NCI-H2196 treated with DMSO at 0.1 percent for 48 hours (cell line): Measurements from ENCODE around the gene F13A1.

ENCODE experiments used
- DNase-seq: peaks from one replicate; lab custom pipeline; 2025; ENCODE audit not compliant: unreplicated experiment; lab: John Stamatoyannopoulos, UW

The F13A1 gene

DNA sequence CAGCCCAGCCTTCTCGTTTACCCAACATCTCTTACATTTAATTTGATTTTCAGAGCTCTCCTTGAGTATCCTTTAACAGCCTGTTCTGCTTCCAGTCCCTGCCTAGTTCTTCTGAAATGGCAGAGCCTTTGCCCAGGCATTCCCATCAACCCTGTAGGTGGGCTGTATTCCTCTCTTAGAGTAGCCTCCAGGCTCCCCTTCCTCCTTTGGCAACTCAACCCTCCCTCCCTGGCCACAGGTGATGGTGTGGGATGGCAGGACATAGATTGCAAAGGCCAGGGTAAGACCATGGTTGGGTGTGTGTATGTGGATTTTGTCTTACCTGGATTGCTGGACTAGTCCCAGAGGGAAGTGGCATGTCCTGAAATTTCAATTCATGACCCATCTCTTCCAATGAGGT, 125.4 kb downstream of the F13A1 start:
- DNase-seq: no peak

DNA sequence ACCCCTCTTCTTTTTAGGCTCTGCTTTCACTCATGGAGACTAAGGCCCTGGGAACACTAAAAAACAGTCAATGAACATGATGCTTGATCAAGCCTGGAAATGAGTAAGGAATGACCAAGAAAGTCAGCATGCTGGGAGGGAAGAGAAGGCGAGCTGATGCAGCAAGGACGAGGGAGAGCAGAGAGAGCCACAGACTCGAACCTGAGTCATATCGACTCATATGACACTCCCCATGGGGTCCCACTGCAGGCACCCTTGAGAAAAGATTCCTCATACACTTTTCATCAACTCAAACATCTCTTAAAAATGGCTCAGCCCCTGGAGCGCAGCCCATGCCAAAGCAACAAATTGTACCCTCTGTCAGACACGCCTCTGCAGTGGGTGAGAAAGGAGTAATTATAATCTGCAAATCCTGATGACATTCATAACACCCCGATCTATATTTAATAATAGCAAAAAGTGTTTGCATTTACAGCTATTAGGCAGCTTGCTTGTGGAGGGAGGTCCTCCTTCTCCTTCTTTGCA, 127.2 kb downstream of the F13A1 start:
- no peak for DNase-seq

DNA sequence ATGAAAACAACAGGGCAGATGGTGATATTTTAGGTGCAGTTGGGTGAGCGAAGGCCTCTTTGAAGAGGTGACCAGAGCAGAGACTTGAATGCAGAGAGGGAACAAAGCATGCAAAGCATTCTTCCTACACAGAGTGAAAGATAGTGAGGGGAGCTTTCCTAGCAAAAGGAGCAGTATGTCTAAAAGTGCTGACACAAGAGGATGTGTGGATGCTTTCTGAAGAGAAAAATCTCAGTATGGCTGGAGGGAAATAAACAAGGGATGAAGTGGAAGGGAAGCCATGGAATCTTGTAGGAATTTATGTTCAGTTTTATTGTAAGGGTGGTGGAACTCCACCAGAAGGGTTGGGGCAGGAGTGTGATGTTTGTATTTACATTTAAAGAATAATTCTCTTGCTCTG, 128.6 kb downstream of the F13A1 start:
- DNase-seq: no peak

DNA sequence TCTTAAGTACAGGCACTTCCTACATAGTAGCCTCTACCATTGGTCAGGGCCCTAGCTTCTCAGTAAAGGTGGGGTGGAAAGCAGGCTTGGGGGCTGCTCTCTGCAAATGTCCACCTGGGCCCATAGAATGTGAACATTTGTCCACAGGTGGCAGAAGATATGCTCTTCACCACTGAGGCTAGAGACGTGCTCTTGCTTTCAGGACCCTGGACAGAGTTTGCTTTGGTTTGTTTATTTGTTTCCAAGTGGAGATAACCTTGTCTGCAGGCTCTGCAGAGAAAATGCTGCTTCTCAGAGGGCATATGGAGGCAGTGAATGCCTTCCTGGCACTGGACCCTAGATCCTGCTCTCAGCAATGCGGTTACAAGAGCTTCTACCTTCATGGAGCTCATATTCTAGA, 129.0 kb downstream of the F13A1 start:
- no peak for DNase-seq

DNA sequence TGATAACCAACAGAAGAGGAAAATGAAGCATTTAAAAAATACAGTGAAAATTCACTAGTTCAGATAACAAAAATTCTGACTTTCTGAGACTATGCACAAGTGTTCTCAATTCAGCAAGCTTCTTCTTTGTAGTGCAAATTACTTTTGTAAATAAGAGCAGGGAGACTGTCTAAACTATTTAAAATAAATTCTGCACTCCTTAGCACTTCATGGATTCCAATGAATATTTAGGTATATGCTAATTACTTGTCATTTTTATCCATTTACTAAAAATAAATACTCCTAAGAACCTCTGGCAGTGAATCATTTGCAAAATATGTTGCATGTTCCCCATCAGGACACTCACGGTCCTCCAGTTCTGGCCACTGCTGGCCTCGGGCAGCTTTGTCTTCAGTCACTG, 139.8 kb downstream of the F13A1 start:
- DNase-seq: no peak

DNA sequence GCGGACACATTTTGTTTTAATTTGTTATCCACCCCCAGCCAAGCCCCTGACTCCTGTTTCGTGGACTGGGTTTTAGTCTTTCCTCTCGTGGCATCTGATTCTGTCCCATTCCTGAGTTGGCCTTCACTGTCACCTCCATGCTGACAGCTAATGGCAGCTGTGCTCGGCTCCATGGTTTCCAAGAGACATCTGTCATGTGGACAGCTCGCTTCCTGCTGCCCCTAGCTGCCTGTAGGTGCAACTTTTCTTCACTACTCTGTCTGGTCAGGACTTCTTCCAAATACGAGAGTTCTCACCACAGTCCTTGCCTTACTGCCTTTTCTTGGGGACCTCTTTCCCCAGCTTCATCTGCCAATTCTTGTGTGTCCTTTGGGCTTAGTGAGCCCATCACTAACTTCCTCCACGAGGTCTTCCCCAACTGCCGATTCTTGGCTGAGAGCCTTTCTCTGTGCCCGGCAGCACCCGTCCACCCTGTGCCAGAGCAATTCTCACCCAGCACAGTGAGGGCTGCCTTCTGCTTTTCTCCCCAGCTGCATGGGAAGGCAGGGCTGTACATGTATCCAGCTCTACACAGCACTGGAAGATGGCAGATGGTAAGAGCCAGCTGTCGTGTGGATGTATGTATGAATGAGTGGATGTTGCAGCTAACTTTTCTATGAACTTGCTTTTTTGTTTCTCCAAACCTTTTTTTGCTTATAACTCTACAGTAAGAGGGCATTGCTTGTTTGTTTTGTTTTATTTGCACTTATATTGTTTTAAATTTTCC, 140.4 kb downstream of the F13A1 start:
- DNase-seq: no peak

DNA sequence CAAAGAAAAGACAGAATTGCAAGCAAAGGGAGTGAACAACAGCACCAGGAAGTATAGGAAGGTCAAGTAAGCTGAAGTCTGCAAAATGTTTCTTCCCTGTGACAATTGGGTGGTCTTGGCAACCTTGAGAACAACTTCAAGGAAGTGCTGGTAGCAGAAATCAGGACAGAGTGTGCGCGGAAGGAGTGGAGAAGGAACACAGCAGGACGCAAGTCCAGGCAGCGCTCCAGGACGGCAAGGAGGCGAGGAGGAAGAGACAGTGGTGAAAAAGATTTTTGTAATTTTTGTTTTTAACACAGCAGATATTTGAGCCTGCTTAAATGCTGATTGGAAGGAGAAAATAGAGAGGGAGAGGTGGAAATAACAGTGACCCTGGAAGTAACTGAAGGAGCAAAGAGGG, 141.7 kb downstream of the F13A1 start:
- no peak for DNase-seq

DNA sequence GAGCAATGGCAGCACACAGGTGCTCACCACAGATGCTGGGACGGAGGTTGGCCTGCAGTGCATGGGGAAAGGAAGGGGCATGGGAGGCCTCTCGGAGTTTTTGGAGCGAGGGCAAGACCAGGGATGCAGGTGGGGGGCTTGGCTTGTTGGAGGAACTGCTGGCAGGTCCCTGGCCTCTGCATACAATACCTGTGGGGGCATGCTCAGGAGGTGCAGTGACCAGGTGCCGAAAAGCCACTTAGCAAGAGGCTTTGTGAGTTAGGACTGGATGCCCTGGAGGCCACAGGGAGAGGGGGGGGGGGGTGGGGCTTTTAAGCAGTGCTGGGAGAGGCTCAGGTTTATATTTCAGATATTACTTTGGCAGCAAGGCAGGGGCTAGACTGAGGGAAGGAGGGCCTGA, 142.7 kb downstream of the F13A1 start:
- DNase-seq: no peak

DNA sequence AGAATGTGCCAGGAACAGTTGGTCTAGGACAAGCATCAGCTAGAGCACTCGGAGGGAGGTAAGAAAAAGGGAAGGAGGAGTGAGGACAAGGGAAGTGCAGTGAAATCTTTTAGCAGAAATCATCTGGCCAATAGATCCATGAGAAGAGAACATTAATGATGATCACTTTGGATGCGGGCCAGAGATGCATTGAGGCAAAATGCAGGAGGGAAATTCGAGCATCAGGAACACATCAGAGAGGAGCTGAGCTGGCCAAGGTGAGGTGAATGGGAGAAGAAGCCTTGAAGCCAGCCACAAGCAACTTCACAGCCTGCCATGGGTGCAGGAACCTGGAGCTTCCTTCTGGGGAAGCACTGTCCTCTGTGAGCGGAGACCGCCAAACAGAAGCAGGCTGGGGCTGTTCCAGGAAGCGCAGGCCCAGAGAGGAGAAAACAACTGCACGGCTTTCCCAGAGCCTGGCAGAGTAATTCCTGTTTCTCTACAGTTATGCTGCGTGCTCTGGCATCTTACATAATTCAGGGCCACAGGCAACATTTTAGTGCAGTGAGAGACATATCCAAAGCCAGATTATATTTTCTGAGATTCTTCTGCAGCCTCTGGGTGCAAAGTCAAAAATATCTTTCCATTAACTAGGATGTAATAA, 143.8 kb downstream of the F13A1 start:
- DNase-seq: no peak

DNA sequence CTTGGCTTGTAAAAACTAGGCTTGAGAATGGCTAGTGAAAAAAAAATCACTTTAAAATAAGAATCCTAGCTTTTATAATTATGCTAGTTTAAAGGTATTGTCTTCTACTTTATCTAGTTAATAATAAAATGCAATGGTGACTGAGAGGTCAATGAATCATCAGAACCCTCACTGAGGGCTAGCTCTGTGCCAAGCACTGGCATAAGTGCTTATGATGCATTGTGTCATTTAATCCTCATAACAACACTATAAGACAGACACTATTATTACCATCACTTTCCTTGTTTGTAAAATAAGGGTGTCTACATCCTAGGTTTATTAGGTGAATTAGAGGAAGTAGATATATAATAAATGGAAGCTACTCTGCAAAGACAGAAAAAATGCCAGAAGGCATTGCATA, 144.3 kb downstream of the F13A1 start:
- DNase-seq: no peak

DNA sequence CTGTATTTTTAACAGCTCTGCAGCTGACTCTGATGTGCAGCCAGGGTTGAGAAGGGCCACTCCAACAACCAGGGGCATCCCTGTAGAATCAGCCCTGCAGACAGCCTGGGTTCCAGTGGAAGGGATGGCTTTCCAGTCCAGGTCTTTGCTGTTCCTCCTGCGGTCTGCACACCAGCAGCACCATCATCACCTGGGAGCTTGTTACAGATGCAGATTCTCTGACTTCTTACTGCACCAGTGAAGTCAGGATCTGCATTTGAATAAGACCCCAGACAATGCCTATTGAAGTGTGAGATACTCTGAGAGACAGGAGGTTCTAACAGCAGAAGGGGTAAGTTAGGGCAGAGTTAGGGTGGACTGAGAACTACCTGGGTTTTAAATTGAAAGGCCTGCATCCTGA, 151.3 kb downstream of the F13A1 start:
- no peak for DNase-seq

DNA sequence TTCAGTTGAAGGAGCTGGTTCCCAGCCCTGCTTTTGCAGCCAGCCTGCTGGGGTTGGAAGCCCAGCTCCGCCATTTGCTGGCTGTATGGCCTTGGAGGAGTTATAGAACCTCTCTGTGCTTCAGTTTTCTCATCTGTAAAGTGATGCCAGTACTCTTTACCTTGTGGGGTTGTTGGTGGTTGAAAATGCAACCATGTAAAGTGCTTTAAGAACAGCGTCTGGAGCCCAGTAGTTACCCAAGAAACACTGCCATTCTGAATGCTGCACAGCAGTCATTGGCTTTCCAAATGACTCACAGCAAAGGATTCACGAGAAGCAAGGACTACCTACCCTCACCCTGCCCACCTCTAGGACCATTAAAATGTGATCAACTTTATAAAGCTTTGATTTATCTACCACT, 154.4 kb downstream of the F13A1 start:
- no peak for DNase-seq

DNA sequence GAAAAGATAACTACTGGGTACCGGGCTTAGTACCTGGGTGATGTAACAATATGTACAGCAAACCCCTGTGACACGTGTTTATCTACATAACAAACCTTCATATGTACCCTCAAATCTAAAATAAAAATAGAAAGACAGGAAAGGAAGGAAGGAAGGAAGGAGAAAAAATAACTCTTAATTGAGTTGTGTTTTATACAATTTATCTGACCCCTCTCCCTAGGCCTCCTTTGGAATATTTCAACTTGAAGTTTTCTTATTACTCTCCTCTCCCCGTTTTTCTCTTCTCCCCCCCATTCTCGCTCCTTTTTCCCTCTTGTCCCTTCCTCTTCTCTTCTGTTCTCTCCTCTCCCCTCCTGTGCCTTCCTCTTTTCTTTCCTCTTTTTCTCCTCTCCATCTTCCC, 156.1 kb downstream of the F13A1 start:
- no peak for DNase-seq

DNA sequence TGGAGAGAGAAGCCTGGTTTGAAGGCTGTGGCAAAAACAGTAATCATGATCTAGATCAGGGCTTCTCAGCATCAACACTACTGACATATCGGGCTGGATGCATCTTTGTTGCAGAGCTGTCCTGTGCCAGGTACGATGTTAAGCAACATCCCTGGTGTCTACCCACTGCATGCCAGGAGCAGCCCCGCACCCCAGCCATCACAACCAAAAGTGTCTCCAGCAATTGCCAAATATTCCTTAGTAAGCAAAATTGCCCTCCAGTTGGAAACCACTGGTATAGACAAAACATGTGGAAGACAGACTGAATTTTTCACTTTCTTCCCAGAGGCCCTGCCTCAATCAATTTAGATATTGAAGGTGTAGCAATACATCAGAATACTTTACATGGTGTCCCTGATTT, 166.1 kb downstream of the F13A1 start:
- no peak for DNase-seq

DNA sequence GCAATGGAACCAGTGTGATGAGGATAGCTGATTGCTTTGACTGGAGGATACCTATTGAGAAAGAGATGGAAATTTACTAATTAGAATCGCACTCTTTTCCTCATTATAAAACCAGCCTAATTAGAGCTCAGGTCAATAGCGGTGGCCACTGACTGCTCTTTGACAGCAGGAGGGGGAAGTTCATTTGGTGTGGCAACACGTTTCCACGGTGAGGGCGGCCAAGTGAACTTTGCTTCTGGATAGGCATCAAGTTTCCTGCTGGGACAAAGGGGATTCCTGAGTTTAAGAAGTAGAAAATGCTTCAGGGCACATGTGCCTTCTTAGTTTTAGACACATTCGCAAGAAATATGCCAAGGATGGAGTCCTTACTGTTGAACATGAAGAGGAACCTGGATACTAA, 168.4 kb downstream of the F13A1 start:
- no peak for DNase-seq

DNA sequence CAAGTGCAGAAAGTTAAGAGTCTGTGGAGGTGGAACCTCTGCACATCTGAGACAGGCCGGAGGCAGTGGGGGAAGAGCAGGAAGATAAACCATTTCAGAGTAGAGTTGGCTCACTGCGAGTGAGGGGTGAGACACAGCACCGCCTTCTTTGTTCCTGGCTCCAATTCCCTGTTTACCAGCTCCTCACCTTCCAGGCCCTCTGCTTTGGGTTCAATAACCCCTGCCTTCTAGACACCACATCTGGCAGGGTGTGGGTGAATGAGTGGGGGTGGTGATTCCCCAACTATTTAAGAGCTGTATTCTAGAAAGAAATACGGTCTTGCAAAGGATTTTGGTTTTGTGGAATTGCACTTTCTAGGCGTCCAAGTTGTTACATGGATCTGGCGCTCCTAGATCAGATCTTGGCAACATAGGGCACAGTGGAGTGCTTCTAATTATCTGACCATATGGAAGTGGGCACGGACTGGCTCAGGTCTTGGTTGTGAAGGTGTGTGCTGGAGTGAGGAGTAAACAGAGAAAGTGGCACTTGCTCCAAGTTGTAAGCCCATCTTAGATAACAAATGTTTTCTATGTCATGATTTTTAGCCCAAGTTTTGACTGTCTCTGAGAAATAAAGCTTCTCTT, 172.2 kb downstream of the F13A1 start:
- no peak for DNase-seq

DNA sequence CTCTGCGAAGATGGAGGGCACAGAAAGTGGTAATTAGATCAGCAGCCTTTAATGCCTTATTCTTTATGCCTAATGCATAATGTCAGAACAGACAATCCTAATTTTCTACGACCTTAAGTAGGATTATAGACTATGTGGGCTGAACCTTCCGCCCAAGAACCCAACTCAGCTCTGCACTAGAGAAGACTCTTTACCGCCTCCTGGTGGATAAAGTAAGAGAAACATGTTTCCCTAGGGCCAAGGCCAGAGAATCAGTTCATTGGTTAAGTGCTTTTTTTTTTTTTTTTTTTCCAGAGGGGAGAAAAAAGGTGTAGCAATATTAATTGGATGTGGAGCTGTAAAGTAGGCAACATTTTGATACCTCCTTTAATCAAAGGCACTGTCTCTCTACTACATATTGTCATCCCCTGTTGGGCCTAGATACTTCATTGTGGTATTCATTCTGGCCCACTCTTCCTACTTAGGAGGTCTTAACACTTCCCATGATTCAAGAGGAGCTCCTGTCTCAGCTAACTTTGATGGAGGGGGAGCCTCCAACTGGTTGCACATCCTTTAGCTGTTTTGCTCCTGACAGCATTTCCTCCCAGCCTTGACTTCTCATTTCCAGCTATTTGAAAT, 188.9 kb downstream of the F13A1 start:
- no peak for DNase-seq

DNA sequence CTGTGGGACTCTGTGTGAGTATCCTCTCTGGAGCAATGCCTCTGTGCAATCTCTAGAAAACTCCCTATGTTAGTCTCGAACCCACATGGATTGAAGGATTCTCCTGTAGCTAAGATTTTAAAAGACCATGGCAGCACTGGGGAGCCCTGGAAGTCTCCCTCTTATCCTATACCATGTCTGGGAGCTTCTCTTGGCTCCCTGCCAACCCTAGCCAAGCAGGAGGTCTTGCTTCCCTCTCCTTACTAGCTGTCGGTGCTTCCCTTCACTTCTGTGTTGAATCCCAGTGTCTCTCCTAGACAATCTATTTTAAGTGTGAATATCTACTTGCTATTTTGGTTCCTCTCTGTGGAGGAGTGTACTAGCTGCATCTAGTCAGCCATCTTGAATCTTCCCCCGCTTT, 195.0 kb downstream of the F13A1 start:
- no peak for DNase-seq

DNA sequence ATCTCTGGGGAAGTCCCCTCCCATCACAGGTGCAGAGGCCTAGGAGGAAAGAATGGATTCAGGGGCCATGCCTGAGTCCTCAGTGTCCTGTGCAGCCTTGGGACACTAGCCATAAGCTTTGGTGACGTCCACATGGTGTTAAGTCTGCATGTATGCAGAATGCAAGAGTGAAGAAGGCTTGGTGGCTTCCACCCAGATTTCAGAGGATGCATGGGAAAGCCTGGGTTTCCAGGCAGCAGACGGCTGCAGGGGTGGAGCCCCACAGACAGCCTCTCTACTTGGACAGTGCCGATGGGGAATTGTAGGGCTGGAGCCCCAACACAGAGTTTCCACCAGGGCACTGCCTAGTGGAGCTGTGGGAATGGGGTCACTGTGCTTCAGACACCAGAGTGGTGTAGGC, 196.7 kb downstream of the F13A1 start:
- DNase-seq: no peak

DNA sequence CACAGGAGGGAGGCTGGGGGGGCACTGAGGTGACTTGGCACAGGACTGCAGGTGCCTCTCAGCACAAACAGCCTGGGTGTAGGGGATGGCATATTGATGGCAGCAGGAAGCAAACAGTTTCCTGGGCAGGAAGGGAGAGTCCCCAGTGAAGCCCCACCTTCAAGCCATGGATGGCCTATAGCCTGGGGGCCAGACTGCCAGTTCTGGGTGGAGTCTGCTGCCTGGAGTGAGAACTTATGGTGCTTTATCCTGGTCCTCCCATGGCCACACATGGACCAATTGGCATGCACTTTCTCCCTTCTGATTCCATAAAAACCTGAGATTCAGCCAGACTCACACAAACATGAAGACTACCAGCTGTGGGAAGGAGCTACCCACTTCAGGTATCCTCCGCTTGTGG, 198.5 kb downstream of the F13A1 start:
- no peak for DNase-seq

DNA sequence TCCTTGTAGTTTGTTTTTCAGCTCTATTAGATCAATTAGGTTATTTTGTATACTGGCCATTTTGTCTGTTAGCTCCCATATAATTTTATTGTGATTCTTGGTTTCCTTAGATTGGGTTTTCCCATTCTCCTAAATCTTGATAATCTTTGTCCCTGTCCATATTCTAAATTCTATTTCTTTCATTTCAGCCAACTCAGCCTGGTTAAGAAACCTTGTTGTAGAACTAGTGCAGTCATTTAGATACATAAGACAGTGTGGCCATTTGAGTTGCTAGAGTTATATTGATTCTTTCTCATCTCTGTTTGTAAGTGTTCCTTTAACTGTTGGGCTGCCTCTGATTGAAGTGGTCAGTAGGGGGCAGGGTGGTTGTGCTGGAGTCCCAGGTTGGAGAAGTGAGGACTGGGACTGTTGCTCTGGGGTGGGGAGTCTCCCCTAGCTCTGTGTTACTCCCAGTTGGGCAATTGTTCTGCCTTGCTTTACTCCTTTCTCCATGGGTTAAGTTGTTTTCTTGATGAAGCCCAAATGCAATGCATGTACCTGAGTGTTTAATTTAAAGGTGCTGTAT, 214.9 kb downstream of the F13A1 start:
- no peak for DNase-seq
